Islet of Langerhans (tissue), 1 donor: Measurements from ENCODE around the gene MRE11.

Source experiments
- FAIRE-seq: peaks from one replicate; lab custom pipeline; 2011; peaks lifted over from hg19 to GRCh38; lab: Jason Lieb, UNC

Gene MRE11

GRCh38 chr11:94504689-94505293 is 11.1 kb upstream of the MRE11 start:
- peak; percentile 97 for FAIRE-seq

GRCh38 chr11:94501522-94501921 is 7.9 kb upstream of the MRE11 start:
- FAIRE-seq = no peak

- no peak for FAIRE-seq
Measured at GRCh38 chr11:94500181-94500580, 6.5 kb upstream of the MRE11 start.

GRCh38 chr11:94494126-94494680 is 559 bp upstream of the MRE11 start:
- FAIRE-seq = no peak

- FAIRE-seq = no peak
Measured at GRCh38 chr11:94486068-94486467, 7.6 kb downstream of the MRE11 start.

- FAIRE-seq = no peak
Measured at GRCh38 chr11:94481342-94481741, 12.3 kb downstream of the MRE11 start.

GRCh38 chr11:94477624-94478023 is 16.0 kb downstream of the MRE11 start:
- no peak for FAIRE-seq

- FAIRE-seq = no peak
Measured at GRCh38 chr11:94472916-94473799, 20.5 kb downstream of the MRE11 start.

GRCh38 chr11:94469416-94469815 is 24.2 kb downstream of the MRE11 start:
- no peak for FAIRE-seq

GRCh38 chr11:94459576-94459975 is 34.1 kb downstream of the MRE11 start:
- no peak for FAIRE-seq

GRCh38 chr11:94457118-94458029 is 36.3 kb downstream of the MRE11 start:
- FAIRE-seq = no peak

GRCh38 chr11:94455861-94456260 is 37.8 kb downstream of the MRE11 start:
- no peak for FAIRE-seq

GRCh38 chr11:94454301-94454700 is 39.3 kb downstream of the MRE11 start:
- no peak for FAIRE-seq

GRCh38 chr11:94452988-94453387 is 40.7 kb downstream of the MRE11 start:
- FAIRE-seq = no peak

- peak; percentile 77 for FAIRE-seq
Measured at GRCh38 chr11:94450048-94450447, 43.6 kb downstream of the MRE11 start.

GRCh38 chr11:94449437-94449836 is 44.2 kb downstream of the MRE11 start:
- peak; percentile 76 for FAIRE-seq

- no peak for FAIRE-seq
Measured at GRCh38 chr11:94449029-94449428, 44.6 kb downstream of the MRE11 start.

- no peak for FAIRE-seq
Measured at GRCh38 chr11:94447149-94447548, 46.5 kb downstream of the MRE11 start.

- FAIRE-seq = no peak
Measured at GRCh38 chr11:94445641-94446040, 48.0 kb downstream of the MRE11 start.

GRCh38 chr11:94433049-94433448 is 60.6 kb downstream of the MRE11 start:
- FAIRE-seq = no peak

GRCh38 chr11:94424662-94425061 is 69.0 kb downstream of the MRE11 start:
- no peak for FAIRE-seq

- FAIRE-seq = no peak
Measured at GRCh38 chr11:94424011-94424410, 69.6 kb downstream of the MRE11 start.
